Liver (tissue), 9 donors: Measurements from ENCODE around the gene CDX1. TPM values are rescaled to one million over a fixed set of nuclear protein-coding genes. Genes with fewer than 3 reads are reported as not detected.

Experiments
- DNase-seq: peaks from one replicate; pipeline ENCODE4 v3.0.0-alpha.2; 2017; ENCODE audit warnings: low spot score
- H3K27ac ChIP-seq, 2 donors: one replicate each; pipeline ENCODE4 v1.7.0; 2013; ENCODE audit warnings: inconsistent platforms in 2 of 2, low read length in 2 of 2, control low read depth in 1 of 2, low read depth in 1 of 2, mild to moderate bottlenecking in 1 of 2
- H3K27me3 ChIP-seq, 4 donors: one replicate each; pipeline versions ENCODE4 v1.6.1 to v1.7.0; 2013; ENCODE audit warnings: low read length in 3 of 4, inconsistent platforms in 1 of 4, mild to moderate bottlenecking in 1 of 4, moderate library complexity in 1 of 4; ENCODE audit not compliant: control insufficient read depth in 4 of 4, insufficient read depth in 4 of 4
- H3K36me3 ChIP-seq, 4 donors: one replicate each; pipeline versions ENCODE4 v1.6.1 to v1.7.0; 2013; ENCODE audit warnings: low read length in 3 of 4, mild to moderate bottlenecking in 3 of 4, low read depth in 1 of 4, moderate library complexity in 1 of 4; ENCODE audit not compliant: control insufficient read depth in 4 of 4, insufficient read depth in 3 of 4
- H3K4me1 ChIP-seq, 4 donors: one replicate each; pipeline versions ENCODE4 v1.6.1 to v1.7.0; 2013; ENCODE audit warnings: low read length in 3 of 4, mild to moderate bottlenecking in 3 of 4, moderate library complexity in 1 of 4; ENCODE audit not compliant: control insufficient read depth in 4 of 4, insufficient read depth in 4 of 4
- H3K4me3 ChIP-seq, 3 donors: one replicate each; pipeline versions ENCODE4 v1.6.1 to v1.7.0; 2013; ENCODE audit warnings: low read length in 3 of 3, control low read depth in 1 of 3, low read depth in 1 of 3, mild to moderate bottlenecking in 1 of 3
- H3K9ac ChIP-seq, 2 donors: one replicate each; pipeline ENCODE4 v1.7.0; 2013; ENCODE audit warnings: low read length in 2 of 2, mild to moderate bottlenecking in 2 of 2, moderate library complexity in 2 of 2, control low read depth in 1 of 2, low read depth in 1 of 2
- H3K9me3 ChIP-seq, 4 donors: one replicate each; pipeline versions ENCODE4 v1.6.1 to v1.7.0; 2013; ENCODE audit warnings: low read length in 3 of 4; ENCODE audit not compliant: control insufficient read depth in 4 of 4
- ATF3 ChIP-seq: IDR thresholded peaks from 2 replicates; pipeline ENCODE4 v1.6.1; 2016; ENCODE audit warnings: antibody characterized with exemption
- CTCF ChIP-seq: fragments of 150-350 bp; IDR thresholded peaks from 2 replicates; pipeline ENCODE4 v1.5.1; 2017; ENCODE audit warnings: improper control_type of control experiment, low read depth, low read length; ENCODE audit not compliant: missing input control
- EGR1 ChIP-seq, 2 donors: IDR thresholded peaks; 2 replicates each; pipeline ENCODE4 v1.6.1; 2016 to 2018; ENCODE audit warnings: antibody characterized with exemption in 2 of 2, low read depth in 2 of 2
- FOXA1 ChIP-seq: IDR thresholded peaks from 2 replicates; pipeline ENCODE4 v1.6.1; 2016; ENCODE audit warnings: antibody characterized with exemption
- FOXA2 ChIP-seq: IDR thresholded peaks from 2 replicates; pipeline ENCODE4 v1.6.1; 2016; ENCODE audit warnings: antibody characterized with exemption
- GABPA ChIP-seq, 2 donors: IDR thresholded peaks in 1 of 2; conservative IDR thresholded peaks in 1 of 2; 2 replicates each; pipeline ENCODE4 v1.6.1; 2016; ENCODE audit warnings: antibody characterized with exemption in 2 of 2, mild to moderate bottlenecking in 1 of 2, moderate library complexity in 1 of 2
- HNF4A ChIP-seq, 2 donors: conservative IDR thresholded peaks; 2 replicates each; pipeline ENCODE4 v1.6.1; 2016; ENCODE audit warnings: antibody characterized with exemption in 2 of 2, mild to moderate bottlenecking in 2 of 2
- HNF4G ChIP-seq: IDR thresholded peaks from 2 replicates; pipeline ENCODE4 v1.6.1; 2016; ENCODE audit warnings: antibody characterized with exemption
- JUND ChIP-seq, 2 donors: IDR thresholded peaks; 2 replicates each; pipeline ENCODE4 v1.6.1; 2016; ENCODE audit warnings: antibody characterized with exemption in 2 of 2
- MAX ChIP-seq: IDR thresholded peaks from 2 replicates; pipeline ENCODE4 v1.6.1; 2016; ENCODE audit warnings: antibody characterized with exemption
- NR2F2 ChIP-seq: IDR thresholded peaks from 2 replicates; pipeline ENCODE4 v1.6.1; 2016; ENCODE audit warnings: antibody characterized with exemption
- RAD21 ChIP-seq, 2 donors: IDR thresholded peaks; 2 replicates each; pipeline ENCODE4 v1.6.1; 2016; ENCODE audit warnings: antibody characterized with exemption in 2 of 2, mild to moderate bottlenecking in 2 of 2
- REST ChIP-seq: IDR thresholded peaks from 2 replicates; pipeline ENCODE4 v1.6.1; 2016; ENCODE audit warnings: antibody characterized with exemption, mild to moderate bottlenecking
- RXRA ChIP-seq, 2 donors: IDR thresholded peaks; 2 replicates each; pipeline ENCODE4 v1.6.1; 2017 to 2018; ENCODE audit warnings: antibody characterized with exemption in 2 of 2, mild to moderate bottlenecking in 1 of 2
- SP1 ChIP-seq: IDR thresholded peaks from 2 replicates; pipeline ENCODE4 v1.6.1; 2018; ENCODE audit warnings: antibody characterized with exemption, mild to moderate bottlenecking
- TAF1 ChIP-seq: conservative IDR thresholded peaks from 2 replicates; pipeline ENCODE4 v1.6.1; 2016; ENCODE audit warnings: antibody characterized with exemption, mild to moderate bottlenecking
- YY1 ChIP-seq: IDR thresholded peaks from 2 replicates; pipeline ENCODE4 v1.6.1; 2016; ENCODE audit warnings: antibody characterized with exemption, mild to moderate bottlenecking
- ZBTB33 ChIP-seq: IDR thresholded peaks from 2 replicates; pipeline ENCODE4 v1.6.1; 2016; ENCODE audit warnings: antibody characterized with exemption
- WGBS: extraction: QIAGEN DNeasy Blood & Tissue Kit; methylation state at CpG from one replicate; pipeline ENCODE4 v1.1.7; 2013; 5-methylcytosine and 5-hydroxymethylcytosine counted together
- polyA plus RNA-seq, 2 donors: library from polyadenylated mRNA; stranded (reverse) in 1 of 2; unstranded in 1 of 2; fragments of 200-250 nt in 1 of 2; fragments of >200 nt in 1 of 2; fragmentation: Nextera tagmentation in 1 of 2; extraction: Ambion mirVana in 1 of 2; gene quantifications; one replicate each; pipeline versions ENCODE4 v1.2.1 to v1.2.3, GENCODE V29; 2013 to 2015
- total RNA-seq, 2 donors: library from RNA; depleted of rRNA; stranded (reverse); fragments of >200 nt; gene quantifications; one replicate each; pipeline ENCODE4 v1.2.3, GENCODE V29; 2014
- donor health status: healthy.
- donor health status: healthy.
- donor health status: healthy.
- donor health status: healthy.
- donor health status: healthy.

CDX1 gene
- total and polyA plus RNA-seq, 4 donors, result not detected

- TF ChIP-seq CTCF, result no peak
- no peak for TF ChIP-seq JUND (IDR thresholded peaks at IDR 0.05)
- TF ChIP-seq EGR1 (IDR thresholded peaks at IDR 0.05; ENCODE audit: low read depth in 2 of 2), result no peak
- TF ChIP-seq HNF4A (conservative IDR thresholded peaks at IDR 0.05), result no peak
Observed at GRCh38 chr5:150162142-150162513, 4.5 kb upstream of the CDX1 start (continued).

GRCh38 chr5:150163035-150163434, 3.5 kb upstream of the CDX1 start:
- no peak for DNase-seq
- no peaks in the 10 kb centered on the region for H3K9me3 ChIP-seq
- H3K4me1 ChIP-seq, result peaks cover 0 to 4% (median 0%) of the 10 kb centered on the region in 4 donors
- H3K27me3 ChIP-seq, result peaks cover 0 to 4% (median 0%) of the 10 kb centered on the region in 4 donors
- H3K27ac ChIP-seq, result no peak overlapping the region
- TF ChIP-seq TAF1 (no peak), FOXA1 (no peak), MAX (no peak), FOXA2 (no peak), YY1 (no peak), RAD21 (IDR thresholded peaks at IDR 0.05) (no peak), EGR1 (IDR thresholded peaks at IDR 0.05; ENCODE audit: low read depth in 2 of 2) (no peak), HNF4G (no peak), SP1 (no peak), NR2F2 (no peak), JUND (IDR thresholded peaks at IDR 0.05) (no peak), REST (no peak), ZBTB33 (no peak), HNF4A (conservative IDR thresholded peaks at IDR 0.05) (no peak), ATF3 (no peak), GABPA (IDR thresholded peaks at IDR 0.05 in 1 of 2, conservative IDR thresholded peaks at IDR 0.05 in 1 of 2) (no peak), CTCF (no peak), RXRA (IDR thresholded peaks at IDR 0.05) (no peak)
- no peak overlapping the region for H3K9ac ChIP-seq
- no peaks in the 10 kb centered on the region for H3K36me3 ChIP-seq
- WGBS, result 80% methylated on average over 3 of the region's 3 CpGs
- no peak overlapping the region for H3K4me3 ChIP-seq
